GM10847 (cell line): ENCODE measurements around the gene CCNYL1.

ENCODE experiments used
- POLR2A ChIP-seq: IDR thresholded peaks from 2 replicates; pipeline ENCODE4 v1.6.1; 2011; ENCODE audit not compliant: insufficient read length; ENCODE audit errors: extremely low read depth

The CCNYL1 gene

DNA sequence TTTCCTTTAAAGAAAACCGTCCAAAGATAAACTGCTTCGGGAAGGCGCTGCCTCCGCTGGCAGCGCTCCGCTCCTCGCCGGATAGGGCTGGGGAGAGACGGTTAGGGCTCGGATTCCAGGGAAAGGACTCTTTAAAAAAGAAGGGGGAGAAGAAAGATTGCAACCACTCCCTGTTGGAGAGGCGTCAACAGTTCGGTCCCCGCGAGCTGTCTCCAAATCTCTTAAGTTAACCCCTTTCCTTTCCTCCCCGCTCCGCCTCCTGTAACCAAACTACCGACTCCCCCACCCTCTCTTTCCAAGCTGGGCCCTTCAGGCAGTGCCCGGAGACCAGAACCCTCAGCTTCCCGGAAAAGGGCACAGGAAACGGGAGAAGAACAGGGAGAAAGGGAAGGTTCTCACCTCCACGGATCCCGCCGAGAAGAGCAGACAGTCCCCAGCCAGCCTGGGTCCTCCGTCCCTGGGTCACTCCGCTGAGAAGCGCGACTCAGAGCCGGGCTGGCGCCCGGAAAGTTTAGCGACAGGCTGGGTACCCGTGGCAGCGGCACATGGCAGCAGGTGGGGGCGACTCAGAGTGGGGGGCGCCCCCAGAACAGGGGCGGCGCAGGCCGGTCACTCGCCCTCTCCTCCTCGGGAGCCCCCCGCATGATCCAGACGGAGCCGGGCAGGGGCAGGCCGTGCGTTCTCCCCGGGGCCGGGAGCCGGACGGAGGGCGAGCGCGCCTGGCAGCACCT is 57.6 kb downstream of the CCNYL1 start:
- TF ChIP-seq POLR2A = no peak

DNA sequence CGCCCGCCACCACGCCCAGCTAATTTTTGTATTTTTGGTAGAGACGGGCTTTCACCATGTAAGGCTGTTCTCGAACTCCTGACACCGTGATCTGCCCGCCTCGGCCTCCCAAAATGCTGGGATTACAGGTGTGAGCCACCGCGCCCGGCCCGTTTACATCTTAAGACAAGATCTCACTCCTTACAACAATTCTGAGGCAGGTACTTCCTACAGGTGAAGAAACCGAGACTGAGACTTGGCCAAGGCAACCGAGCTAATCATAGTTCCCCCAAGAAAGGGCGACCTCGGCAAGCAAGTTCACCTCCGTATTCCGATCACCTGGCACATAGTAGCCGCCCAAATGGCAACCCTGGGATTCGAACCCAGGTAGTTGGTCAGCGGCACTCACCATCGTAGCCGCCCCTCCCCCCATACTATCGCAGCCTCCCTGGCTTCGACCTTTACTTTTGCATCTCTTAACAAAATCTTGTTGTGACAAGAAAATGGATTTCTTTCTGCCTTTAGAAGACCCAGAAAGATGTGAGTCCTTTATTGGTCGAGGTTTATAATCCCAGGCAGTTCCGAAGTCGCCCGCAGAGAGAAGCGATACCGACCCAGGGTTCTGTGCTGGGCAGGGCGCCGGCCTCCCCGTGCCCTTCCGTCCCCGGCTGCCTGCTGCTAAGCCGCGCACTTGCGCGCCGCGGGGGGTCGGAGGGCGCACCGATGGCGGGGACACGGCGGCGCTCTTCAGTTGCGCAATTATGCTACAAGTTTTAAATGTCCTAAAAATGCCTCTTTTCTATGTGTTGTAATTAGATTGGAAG is 59.4 kb downstream of the CCNYL1 start:
- TF ChIP-seq POLR2A = no peak

DNA sequence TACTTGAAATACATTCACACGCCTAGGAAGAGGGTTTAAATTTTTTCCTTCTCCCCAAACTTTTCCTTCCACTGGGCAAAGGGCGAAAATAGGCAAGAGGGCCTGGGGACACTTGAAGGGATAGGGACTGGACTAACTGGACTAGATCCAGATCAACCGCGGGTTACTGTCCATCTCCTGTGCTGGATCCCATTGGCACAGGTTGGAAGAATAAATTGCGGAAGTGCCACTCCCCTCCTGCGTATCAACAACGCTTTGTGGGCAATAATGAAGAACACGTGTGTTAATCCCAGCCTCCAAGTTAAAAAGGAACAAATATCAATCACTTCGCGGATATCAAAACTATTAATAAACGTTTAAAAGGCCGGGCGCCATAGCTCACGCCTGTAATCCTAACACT is 60.0 kb downstream of the CCNYL1 start:
- no peak for TF ChIP-seq POLR2A

DNA sequence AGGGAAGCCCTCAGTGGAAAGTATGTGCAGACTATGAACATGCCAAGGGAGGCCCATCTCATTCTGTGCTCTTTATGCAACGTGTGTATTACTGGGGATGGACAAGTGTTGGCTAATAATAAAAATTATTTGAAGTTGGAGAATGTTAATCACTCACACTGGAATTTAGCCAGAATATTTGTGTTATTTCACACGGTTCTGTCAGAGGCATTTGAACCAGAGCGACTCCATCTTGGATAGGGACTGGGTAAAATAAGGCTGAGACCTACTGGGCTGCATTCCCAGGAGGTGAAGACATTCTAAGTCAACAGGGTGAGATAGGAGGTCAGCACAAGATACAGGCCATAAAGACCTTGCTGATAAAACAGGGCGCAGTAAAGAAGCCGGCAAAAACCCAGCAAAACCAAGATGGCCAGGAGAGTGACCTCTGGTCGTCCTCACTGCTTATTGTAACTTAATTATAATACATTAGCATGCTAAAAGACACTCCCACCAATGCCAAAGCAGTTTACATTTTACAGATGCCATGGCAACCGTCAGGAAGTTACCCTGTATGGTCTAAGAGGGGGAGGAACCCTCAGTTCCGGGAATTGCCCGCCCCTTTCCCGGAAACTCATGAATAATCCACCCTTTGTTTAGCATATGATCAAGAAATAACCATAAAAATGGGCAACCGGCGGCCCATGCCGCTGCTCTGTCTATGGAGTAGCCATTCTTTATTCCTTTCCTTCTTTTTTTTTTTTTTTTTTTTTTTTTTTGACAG is 60.8 kb downstream of the CCNYL1 start:
- TF ChIP-seq POLR2A = no peak

DNA sequence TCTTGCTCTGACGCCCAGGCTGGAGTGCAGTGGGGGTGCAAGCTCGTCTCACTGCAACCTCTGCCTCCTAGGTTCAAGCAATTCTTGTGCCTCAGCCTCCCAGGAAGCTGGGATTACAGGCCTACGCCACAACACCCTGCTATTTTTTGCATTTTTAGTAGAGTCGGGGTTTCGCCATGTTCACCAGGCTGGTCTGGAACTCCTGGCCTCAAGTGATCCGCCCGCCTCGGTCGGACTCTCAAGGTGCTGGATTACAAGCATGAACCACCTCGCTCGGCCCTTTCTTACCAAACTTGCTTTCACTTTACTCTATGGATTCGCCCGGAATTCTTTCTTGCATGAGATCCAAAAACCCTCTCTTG is 61.4 kb downstream of the CCNYL1 start:
- TF ChIP-seq POLR2A = no peak

DNA sequence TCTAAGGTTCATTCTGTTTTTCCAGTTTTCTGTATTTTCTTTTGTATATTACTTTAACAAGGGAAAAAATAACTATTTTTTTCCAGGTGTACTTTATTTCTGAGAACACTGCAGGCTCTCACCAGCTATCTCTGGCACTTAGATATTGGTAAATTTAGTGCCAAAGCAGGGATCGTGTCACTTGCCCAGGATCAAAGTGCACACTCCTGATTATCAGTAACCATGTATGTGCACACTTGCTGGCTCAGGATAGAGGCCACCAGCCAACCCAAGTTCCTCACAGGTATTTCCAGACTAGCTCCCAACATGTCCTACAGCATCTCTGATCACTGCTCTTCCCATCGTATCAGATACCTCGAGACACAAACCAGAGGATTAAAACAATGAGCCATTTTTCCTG is 64.0 kb downstream of the CCNYL1 start:
- TF ChIP-seq POLR2A = no peak

DNA sequence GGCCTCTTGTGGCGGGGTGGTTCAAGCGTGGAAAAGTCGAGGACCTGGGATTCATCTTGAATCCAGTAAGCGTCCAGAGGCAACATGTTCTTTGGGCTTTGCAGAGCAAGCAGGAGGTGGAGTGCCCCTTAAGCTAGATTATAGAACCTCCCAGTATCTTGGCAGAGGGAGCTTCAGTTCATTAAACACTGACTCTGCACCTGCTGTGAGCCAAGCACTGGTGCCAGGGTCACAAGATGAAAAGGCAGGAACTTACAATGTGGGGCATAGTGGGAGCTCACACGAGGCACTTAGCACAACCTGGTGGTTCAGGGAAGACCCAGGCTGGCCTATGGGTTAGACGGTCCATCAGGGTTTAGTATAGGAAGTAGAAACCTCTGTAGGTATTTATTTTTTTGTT is 65.7 kb downstream of the CCNYL1 start:
- no peak for TF ChIP-seq POLR2A

DNA sequence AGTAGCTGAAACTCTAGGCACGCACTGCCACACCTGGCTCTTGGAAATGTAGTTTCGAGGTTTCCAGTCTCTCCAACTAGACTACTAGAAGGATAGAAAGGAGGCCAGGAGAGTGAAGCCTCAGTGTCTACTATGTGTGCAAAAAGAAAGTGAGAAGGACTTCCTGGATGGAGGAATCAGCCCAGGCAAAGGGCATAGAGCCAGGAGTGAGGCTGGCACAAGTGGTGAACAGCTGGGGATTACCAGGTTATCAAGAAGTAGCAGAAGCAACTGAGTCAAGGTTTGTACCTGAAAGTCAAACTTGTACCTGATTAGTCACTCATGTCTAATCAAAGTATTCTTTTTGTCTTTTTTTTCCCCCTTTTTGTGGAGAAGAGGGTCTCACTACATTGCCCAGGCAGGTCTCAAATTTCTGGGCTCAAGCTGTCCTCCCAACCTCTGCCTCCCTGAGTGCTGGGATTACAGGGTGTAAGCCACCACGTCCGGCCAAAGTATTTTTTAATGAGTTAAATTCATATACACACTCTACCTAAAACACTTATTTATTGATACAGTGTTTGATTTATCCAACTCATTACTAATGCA is 67.0 kb downstream of the CCNYL1 start:
- no peak for TF ChIP-seq POLR2A

DNA sequence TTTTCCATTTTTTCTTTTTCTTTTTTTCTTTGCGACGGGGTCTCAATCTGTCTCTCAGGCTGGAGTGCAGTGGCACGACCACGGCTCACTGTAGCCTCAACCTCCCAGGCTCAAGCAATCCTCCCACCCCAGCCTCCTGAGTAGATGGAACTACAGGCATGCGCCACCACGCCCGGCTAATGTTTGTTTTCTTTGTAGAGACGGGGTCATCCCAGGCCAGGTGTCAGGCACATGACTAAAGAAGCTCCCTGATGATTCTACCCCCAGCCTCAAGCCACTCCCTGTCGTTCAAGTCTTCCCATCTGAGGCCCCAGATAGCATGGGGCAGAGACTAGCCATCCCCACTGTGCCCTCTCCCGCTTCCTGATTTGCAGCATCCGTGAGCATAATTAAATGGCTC is 68.1 kb downstream of the CCNYL1 start:
- no peak for TF ChIP-seq POLR2A

DNA sequence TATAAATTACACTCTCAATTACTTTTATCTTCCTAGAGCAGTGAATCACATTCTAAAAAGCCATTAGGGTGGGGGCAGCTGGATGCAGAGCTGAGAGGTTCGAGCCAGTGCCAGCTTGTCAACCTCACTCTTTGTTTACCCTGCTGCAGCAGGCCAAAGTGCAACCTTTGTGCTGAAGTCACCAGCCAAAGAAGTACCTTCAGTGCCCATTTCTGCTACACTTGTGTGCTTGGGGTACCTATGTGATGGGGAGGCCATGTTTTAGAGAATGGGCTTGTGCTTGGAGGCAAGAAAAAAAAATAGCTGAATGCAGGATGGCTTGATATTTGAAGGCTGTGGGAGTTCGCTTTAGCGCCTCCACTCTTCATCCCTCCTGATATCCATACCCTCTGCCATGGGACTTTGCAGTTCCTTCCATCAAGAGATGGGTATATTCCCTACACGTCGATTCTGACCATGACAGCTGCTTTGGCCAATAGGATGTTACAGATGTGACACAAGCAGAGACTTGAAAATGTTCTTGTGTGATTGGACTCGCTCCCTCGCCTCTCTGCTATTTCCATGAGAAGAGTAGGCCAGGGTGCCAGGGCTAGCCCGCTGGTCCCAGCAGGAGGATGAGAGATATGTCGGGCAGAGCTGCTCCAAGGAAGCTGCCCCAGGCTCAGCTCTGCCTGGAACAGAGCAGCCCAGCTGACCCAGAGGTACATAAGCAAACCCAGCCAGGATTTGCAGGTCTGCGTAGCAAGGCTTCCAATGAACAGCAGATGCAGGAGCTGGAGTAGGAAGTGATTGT is 71.0 kb downstream of the CCNYL1 start:
- TF ChIP-seq POLR2A = no peak

DNA sequence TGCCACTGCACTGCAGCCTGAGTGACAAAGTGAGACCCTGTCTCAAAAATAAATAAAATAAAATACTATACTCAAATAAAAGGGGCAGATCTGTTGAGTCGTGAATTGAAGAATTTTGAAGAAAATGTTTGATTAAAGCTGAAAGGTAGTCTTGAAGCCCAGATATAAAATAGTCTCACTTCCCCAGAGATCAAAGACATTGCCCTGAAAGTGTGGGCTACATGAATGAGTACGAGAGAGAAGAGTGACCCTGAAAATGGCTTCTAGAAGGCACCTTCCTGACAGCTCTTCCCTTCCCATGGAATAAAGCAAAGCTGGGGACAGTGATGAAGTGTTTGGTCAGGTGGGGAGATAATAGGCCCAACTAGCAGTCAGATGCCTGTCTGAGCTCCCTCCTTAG is 72.1 kb downstream of the CCNYL1 start:
- no peak for TF ChIP-seq POLR2A

DNA sequence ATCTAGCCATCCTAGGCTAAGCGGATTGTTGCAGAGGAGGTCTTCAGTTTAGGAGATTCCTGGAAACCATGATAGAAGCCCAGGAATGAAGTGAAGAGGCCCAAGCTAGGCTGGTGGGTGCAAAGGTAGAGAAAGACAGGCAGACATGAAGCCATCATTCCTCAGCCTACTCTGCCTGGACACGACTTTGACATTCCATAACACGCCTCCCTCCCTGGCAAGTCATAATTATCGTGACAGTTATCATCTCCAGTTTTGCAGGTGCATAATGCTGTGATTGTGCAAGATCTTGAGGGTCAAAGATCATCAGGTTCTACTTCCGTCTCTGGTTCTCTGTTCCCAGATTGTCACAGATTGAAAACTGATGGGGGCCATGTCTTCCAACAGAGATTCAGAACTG is 73.5 kb downstream of the CCNYL1 start:
- TF ChIP-seq POLR2A = no peak

DNA sequence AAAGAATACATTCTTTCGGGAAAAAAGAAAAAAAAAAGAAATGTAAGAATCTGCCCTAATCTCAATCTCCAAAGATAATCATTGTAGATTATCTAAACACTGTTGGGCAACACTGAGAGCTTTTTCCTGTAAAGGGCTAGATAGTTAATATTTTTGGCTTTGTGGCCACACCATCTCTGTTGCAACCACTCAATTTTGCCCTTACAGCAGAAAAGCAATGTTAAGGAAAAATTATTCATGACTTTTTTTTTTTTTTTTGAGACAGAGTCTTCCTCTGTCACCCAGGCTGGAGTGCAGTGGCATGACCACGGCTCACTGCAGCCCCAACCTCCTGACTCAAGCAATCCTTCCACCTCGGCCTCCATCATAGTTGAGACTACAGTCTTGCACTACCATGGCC is 75.6 kb downstream of the CCNYL1 start:
- no peak for TF ChIP-seq POLR2A

DNA sequence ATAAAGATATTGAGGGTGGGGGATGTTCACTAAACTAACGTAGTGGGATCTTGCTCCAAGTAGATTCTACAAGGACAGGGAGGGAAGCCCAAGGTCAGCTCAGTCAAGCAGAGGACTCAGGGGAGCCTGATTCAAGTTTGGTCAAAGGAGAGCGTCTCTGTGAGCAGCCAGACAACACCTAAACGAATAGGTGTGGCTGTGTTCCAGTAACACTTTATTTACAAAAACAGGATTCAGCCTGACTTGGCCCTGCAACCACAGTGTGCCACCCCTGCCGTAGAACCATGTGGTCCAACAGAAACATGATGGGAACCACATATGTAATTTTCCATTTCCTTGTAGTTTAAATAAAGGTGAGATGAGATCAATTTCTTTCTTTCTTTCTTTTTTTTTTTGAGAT is 76.4 kb downstream of the CCNYL1 start:
- TF ChIP-seq POLR2A = no peak

DNA sequence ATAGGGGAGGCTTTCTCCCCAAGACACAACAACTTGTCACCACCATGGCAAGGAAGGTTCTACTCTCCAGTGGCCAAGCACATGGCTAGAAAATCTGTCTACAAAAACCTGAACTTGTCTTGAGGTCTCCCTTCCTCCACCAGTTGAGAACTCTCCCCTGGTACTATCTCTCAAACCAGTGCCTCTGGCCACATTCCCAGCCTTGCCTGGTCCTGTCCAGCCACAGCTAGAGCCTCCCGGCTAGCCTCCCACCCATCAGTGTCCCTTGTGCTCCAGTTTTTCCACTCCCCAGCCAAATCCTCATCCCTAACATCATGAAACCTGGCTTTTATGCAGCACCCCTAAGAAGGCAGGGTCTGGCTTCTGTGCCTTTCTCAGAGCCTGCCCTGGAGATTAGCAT is 79.5 kb downstream of the CCNYL1 start:
- no peak for TF ChIP-seq POLR2A
